HG03571 (cell line): ENCODE measurements around the gene HNRNPM.
A peak's percentile ranks its signal among the peaks of the same experiment; 100 is the strongest.
"Not testable (repeated sequence)": the region's sequence is repeated elsewhere in the genome, so short reads cannot be mapped to it uniquely, and the experiment has no call there.

Experiments
- ATAC-seq: cut with Tn5 transposase; IDR thresholded peaks from one replicate; pipeline ENCODE4 v1.9.1; 2021; ENCODE audit not compliant: unreplicated experiment

Gene HNRNPM

GRCh38 chr19:8511573-8512101 is 66.9 kb downstream of the HNRNPM start:
- ATAC-seq: no peak

GRCh38 chr19:8512115-8512967 is 67.6 kb downstream of the HNRNPM start:
- ATAC-seq: no peak

DNA sequence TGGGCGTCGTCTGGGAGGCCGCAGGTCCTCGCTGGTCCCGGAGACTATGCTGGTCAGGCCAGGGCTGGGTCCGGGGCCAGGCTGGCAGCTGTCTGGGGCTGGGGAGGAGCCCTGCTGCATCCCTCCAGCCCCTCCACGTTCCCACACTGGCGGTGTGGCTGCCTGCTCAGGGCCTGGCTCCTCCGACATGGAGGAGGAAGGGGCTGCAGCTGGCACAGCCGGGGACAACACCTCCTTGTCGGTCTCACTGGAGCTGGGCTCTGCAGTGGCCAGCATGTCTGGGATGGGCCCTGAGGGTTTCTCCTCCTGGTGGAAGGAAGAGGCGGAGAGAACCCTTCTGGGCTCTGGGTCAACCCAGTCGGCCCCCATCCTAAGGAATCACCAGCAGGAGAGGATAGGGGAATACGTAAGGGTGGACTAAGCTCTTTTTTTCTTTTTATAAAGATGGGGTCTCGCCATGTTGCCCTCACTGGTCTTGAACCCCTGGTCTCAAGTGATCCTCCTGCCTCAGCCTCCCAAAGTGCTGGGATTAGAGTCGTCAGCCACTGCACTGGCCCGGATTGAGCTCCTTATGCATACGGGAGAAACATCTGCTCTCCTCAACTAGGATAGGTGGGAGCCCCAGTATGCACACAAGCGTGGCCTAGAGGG is 68.4 kb downstream of the HNRNPM start:
- ATAC-seq: no peak

GRCh38 chr19:8513687-8514504 is 69.1 kb downstream of the HNRNPM start, which contains the start of gene ZNF414:
Gene ZNF414 (minus strand): TSS chr19:8514167. CDS start chr19:8514046, 121 bp downstream.
- peak; percentile 85 for ATAC-seq

DNA sequence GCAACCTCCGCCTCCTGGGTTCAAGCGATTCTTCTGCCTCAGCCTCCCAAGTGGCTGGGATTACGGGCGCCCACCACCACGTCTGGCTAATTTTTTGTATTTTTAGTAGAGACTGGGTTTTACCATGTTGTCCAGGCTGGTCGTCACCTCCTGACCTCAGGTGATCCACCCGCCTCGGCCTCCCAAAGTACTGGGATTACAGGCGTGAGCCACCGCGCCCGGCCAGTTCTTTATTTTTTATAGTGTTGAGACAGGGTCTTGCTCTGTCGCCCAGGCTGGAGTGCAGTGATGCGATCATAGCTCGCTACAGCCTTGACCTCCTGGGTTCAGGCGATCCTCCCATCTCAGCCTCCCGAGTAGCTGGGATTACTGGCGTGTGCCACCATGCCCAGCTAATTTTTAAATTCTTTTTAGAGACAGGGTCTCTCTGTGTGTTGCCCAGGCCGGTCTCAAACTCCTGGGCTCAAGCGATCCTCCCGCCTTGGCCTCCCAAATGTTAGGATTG is 69.8 kb downstream of the HNRNPM start:
- not testable (repeated sequence) for ATAC-seq

DNA sequence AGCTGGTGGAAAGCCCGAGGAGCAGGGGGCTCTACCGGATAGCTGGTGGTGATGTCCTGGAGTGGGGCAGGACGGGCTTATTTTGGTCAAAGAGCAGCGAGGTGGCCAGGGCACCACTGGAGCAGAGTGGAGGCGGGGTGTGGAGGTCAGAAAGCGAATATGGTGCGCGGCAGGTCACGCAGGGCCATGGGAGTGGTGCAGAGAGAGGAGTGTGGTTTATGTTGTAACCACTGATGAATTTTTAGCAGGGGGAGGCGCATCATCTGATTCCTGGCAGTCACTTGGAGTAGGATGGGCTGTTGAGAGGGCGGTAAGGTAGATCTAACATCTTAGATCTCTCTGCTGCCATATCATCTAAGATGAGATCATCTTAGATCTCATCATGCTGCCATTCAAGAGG is 70.5 kb downstream of the HNRNPM start:
- no peak for ATAC-seq

GRCh38 chr19:8517551-8518442 is 73.0 kb downstream of the HNRNPM start:
- no peak for ATAC-seq

DNA sequence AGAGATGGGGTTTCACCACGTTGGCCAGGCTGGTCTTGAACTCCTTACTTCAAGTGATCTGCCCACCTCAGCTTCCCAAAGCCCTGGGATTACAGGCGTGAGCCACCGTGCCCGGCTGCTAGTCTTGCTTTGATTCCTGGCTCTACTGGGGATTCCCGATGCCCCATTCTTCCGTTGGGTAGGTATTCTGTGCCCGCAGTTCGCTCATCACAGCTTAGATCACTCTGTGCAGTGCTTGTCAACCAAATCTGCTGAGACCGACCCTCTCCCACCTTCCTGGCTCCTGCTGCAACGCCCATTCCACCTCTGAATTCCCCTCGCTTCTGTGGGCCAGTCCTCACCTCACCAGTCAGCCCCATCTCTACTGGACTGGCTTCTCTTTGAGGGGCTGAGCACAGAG is 73.8 kb downstream of the HNRNPM start:
- no peak for ATAC-seq

DNA sequence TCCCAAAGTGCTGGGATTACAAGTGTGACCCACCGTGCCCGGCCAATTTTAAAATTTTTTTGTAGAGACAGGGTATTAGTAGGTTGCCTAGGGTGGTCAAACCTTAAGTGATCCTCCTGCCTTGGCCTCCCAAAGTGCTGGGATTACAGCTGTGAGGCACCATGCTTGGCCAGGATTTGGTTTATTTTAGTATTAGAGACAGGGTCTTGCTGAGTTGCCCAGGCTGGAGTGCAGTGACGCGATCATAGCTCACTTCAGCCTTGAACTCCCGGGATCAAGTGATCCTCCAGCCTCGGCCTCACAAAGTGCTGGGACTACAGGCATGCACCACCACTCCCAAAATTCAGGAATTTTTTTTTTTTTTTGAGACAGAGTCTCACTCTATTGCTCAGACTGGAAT is 74.6 kb downstream of the HNRNPM start:
- no peak for ATAC-seq

DNA sequence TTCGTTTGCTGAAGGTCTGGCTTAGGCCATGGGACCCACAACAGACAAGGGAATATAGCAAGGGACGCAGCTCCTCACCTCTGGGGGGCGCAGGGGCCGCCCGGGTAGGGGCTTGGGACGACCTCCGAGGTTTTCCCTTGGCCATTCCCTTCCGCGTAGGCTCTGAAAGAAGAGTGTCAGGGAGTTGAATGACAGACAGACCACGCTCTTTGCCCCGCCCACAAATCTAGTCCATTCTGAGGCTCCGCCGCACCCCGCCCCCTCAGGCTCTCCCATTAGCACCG is 80.6 kb downstream of the HNRNPM start:
- ATAC-seq: no peak

- ATAC-seq: no peak
These were observed 81.7 kb downstream of the HNRNPM start for GRCh38 chr19:8526345-8527091.

- ATAC-seq: no peak
These were observed 83.7 kb downstream of the HNRNPM start for GRCh38 chr19:8528500-8528899.

GRCh38 chr19:8529369-8530006 is 84.7 kb downstream of the HNRNPM start:
- no peak for ATAC-seq

DNA sequence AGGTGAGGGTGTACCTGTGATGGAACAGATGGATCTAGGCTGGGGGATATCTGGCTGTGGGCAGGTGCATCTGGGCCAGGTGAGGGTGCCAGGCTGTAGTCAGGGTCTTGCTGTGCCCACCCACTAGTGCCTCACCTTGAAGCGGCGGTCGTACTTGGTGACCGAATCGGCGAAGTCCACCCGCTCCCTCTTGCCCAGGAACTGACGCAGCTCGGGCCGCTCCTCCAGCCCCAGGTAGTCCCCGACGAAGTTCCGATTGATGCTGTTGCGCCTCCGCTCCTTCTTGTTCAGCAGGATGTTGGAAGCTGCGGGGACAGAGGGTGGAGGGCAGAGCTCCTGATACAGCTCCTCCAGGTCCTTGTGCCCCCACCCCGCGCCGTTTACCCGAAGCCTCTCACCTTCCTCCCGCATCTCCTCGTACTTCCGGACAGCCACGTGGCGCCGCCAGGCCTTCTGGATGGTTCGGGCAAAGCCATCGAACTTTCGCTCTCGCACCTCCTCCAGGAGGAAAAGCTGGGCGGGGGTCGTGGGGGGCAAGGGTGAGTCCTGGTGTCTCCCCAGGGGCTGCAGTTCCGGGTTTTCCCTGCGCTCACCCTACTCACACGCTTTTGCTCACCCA is 85.4 kb downstream of the HNRNPM start:
- ATAC-seq: no peak

DNA sequence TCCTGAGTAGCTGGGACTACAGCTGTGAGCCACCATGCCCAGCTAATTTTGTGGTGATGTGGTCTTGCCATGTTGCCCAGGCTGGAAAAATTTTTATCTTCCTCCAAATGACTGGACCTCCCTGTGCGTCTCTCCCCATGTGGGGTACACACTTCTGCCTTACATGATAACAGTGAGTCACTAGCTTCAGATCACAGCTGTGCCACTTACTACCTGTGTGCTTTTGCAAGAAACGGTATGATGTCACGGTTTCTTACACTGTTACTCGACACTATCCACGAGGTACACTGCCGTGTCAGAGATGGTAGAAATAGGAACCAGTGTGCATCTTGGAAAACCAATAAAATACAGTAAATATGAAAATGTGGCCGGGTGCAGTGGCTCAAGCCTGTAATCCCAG is 86.7 kb downstream of the HNRNPM start:
- no peak for ATAC-seq

- no peak for ATAC-seq
These were observed 87.5 kb downstream of the HNRNPM start for GRCh38 chr19:8532225-8532624.

GRCh38 chr19:8536282-8536681 is 91.5 kb downstream of the HNRNPM start:
- ATAC-seq: no peak

DNA sequence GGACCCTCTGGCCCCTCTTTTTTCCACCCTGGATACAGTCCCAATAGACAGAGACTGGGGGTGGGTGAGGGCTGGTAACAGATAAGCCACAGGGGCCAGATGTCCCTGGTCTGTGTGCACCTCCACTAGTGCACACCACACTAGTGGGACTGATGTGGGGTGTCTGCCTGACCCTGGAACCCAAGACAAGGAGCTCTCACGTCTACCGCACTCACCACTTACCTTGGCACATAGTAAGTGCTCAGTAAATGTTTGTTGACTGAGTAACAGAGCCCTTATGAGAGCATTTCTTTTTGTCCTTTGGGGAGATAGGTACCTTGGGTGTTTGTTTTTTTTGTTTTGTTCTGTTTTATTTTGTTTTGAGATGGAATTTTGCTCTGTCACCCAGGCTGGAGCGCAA is 92.3 kb downstream of the HNRNPM start:
- ATAC-seq: no peak
